ENCODE results near the gene TMEM88. TPM values are rescaled to one million over a fixed set of nuclear protein-coding genes. Genes with fewer than 3 reads are reported as not detected.

Gene TMEM88
- total RNA-seq, 4 donors from 2014 or later, result 6.5 to 41.6 (median 29.6) TPM

DNA sequence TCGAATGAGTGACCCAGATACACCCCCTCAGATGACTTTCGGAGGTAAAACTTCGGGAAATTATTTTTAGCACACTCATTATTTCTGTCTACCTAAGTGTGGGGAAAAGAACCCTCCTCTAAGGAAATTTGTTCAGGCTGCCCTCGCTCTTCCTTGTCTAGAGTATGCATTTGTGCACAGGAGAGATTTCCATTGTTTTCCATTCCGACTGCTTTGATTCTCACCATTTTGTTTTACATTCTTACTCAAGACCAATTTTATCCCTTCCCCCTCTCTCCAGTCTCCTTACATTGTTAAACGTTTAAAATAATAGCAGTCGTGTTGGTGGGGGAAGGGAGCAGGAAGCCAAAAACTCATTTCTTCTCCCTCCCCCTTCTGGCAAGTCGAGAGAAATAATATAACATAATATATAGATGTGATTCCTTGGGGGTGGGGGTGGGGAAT is 32.2 kb downstream of the TMEM88 start:
- H3K36me3 ChIP-seq, result peaks cover 0 to 15% of the 10 kb centered on the region in 2 donors
- peaks cover 6 to 81% (median 43%) of the 10 kb centered on the region in 3 donors for H3K4me1 ChIP-seq
- H3K27ac ChIP-seq, result peak overlapping the region; percentile 59 to 97 (median 91)
- 4 to 6% methylated on average over 8 of the region's 8 CpGs for WGBS, 2 donors (ENCODE audit: low coverage in 1 of 2)
- TF ChIP-seq, protein P1, sequence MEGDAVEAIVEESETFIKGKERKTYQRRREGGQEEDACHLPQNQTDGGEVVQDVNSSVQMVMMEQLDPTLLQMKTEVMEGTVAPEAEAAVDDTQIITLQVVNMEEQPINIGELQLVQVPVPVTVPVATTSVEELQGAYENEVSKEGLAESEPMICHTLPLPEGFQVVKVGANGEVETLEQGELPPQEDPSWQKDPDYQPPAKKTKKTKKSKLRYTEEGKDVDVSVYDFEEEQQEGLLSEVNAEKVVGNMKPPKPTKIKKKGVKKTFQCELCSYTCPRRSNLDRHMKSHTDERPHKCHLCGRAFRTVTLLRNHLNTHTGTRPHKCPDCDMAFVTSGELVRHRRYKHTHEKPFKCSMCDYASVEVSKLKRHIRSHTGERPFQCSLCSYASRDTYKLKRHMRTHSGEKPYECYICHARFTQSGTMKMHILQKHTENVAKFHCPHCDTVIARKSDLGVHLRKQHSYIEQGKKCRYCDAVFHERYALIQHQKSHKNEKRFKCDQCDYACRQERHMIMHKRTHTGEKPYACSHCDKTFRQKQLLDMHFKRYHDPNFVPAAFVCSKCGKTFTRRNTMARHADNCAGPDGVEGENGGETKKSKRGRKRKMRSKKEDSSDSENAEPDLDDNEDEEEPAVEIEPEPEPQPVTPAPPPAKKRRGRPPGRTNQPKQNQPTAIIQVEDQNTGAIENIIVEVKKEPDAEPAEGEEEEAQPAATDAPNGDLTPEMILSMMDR (IDR thresholded peaks at IDR 0.05), result no peak
- TF ChIP-seq POLR2AphosphoS5 (IDR thresholded peaks at IDR 0.05), result no peak
- ATAC-seq, result no peak
- H3K27me3 ChIP-seq, result no peaks in the 10 kb centered on the region
- H3K4me3 ChIP-seq, result peak overlapping the region; percentile 4 to 67
- no peaks in the 10 kb centered on the region for H3K9me3 ChIP-seq

DNA sequence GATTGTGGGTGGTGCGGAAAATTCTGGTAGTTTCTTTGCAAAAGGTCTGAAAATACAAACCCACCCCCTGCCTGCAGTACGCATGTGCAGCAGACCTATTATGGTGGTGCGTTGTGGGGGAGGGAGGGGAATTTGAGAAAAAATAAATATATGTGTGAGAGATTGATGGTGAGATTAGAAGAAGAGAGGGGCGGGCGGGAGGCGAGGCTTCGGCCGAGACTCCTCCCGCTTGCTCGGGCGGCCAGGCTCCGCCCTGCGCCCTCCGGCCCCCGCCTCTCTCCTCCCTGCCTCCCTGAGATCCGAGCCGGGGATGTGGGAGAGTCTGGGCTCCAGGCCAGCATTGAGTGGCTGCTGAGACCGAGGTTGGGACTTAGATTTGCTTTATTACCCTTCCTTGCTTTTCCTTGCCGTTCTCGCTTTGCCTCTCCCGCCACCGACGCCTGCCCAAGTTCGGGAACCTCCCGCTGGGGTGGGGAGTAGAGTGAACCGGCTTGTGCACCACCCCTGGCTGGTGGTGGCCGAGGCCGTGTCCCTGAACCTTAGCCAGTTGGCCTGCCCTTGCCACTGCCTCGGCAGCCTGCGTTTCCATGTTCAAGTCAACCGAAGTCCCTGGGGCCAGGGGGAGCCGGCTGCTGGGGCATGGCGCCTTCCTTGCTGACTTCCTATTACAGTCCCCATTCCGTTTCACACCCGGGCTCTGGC is 32.8 kb downstream of the TMEM88 start:
- Histone ChIP-seq H3K9me3 (no peaks in the 10 kb centered on the region), H3K4me1 (peaks cover 6 to 75% (median 41%) of the 10 kb centered on the region in 3 donors), H3K4me3 (peak overlapping the region; percentile 4 to 67), H3K27me3 (no peaks in the 10 kb centered on the region), H3K36me3 (peaks cover 0 to 19% of the 10 kb centered on the region in 2 donors), H3K27ac (peak overlapping the region; percentile 30 to 97 (median 91))
- peak; percentile 89 for ATAC-seq
- TF ChIP-seq POLR2AphosphoS5 (IDR thresholded peaks at IDR 0.05) (peak; percentile 53), EP300 (IDR thresholded peaks at IDR 0.05) (no peak), POLR2A (IDR thresholded peaks at IDR 0.05) (peak; percentile 7 to 17)
- TF ChIP-seq, protein P1 (IDR thresholded peaks at IDR 0.05), result no peak
- 1 to 5% methylated on average over 3 to 21 of the region's 35 CpGs for WGBS, 2 donors (ENCODE audit: low coverage in 1 of 2)

DNA sequence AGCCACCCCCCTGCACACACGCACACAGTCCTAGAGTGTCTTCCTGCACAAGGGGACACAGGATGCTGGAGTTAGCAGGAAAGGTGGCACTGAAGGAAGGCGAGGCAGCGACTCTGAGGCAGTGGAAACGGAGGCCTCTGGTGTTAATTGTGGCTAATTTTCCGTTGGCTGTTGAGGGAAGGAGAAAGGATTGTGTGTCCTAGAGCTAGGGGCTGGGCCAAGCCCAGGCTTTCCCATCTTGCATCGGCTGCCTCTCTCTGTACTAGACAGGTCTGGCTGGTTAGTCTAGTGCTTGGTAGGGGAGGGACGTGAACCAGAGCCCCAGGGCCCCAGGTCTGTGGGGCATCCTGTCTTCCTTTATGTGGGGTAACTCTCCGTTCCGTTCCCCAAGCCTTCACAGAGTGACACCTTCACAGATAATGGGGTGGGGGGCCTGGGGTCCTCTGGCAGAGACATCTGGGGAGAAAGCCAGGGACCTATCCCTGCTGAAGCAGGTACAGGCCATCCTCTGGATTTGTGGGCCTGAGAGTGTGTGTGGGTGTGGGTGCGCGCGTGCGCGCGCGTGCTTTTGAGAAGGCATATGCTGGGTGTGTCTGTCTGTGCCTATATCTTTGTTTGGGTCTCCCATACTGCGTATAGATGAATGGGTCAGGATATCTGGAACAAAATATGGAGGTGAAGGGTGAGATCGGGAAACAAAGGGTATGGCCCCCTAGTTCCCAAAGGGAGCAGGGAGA is 33.5 kb downstream of the TMEM88 start, which contains the start of gene CHD3:
TSS of gene CHD3 (plus strand) at position 606 of the 737 bp plus-strand sequence. CDS start 212 bp downstream, outside the sequence.
- peaks cover 0 to 26% of the 10 kb centered on the region in 2 donors for H3K36me3 ChIP-seq
- TF ChIP-seq POLR2AphosphoS5 (IDR thresholded peaks at IDR 0.05) (no peak), POLR2A (IDR thresholded peaks at IDR 0.05) (peak in 1 of 2 donors; percentile 5), EP300 (IDR thresholded peaks at IDR 0.05) (no peak)
- H3K9me3 ChIP-seq, result no peaks in the 10 kb centered on the region
- peak; percentile 29 for ATAC-seq
- H3K4me3 ChIP-seq, result peak within 1 kb of the TSS; percentile 4 to 67
- H3K27me3 ChIP-seq, result no peaks in the 10 kb centered on the region
- H3K27ac ChIP-seq, result peak within 1 kb of the TSS; percentile 30 to 97 (median 91)
- WGBS, 2 donors (ENCODE audit: low coverage in 1 of 2), result 18 to 36% methylated on average over 1 to 12 of the region's 18 CpGs
- H3K4me1 ChIP-seq, result peaks cover 6 to 68% (median 39%) of the 10 kb centered on the region in 3 donors

DNA sequence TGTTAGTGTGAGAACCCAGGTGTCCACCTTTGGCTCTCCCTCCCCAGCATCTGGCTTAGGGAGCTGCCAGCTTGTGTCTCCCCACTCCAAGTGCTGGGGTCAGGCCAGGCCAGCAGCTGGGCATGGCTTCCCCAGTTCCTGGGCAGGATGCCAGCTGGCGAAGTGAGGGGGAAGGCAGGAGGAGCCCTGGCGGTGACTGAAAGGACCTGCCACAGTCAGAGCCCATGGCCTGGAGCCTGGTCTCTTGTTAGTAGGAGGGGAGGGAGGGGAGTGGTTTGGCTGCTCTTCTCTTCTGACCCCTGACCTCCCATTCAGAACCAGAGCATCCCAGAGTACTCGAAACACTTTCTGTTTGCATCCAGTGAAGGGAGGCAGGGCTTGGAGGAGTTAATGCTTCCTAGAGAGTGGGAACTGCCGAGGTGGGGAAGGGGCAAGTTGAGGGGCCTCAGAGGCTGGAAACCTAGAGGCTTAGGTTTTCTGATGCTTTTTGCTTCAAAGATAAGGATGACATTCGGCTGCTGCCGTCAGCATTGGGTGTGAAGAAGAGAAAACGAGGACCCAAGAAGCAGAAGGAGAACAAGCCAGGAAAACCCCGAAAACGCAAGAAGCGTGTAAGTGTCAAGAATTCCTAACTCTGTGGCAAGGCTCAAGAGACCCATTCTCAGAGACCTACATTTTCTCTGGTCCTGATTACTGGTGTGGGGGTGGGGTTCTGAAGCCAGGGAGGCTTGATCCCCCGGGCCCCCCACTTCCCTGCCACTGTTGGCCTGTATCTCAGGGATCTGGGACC is 34.5 kb downstream of the TMEM88 start:
- Histone ChIP-seq H3K4me1 (peaks cover 6 to 59% (median 39%) of the 10 kb centered on the region in 3 donors), H3K36me3 (peaks cover 0 to 36% of the 10 kb centered on the region in 2 donors), H3K9me3 (no peaks in the 10 kb centered on the region), H3K4me3 (peak overlapping the region in 1 of 2 donors; percentile 26), H3K27me3 (no peaks in the 10 kb centered on the region), H3K27ac (peak overlapping the region; percentile 30 to 97 (median 91))
- ATAC-seq, result peak; percentile 79
- peak; percentile 99 for TF ChIP-seq POLR2AphosphoS5 (IDR thresholded peaks at IDR 0.05)
- TF ChIP-seq POLR2A (IDR thresholded peaks at IDR 0.05), result no peak
- TF ChIP-seq EP300 (IDR thresholded peaks at IDR 0.05), result no peak
- TF ChIP-seq, protein P1 (IDR thresholded peaks at IDR 0.05), result peak in 3 of 4 experiments; percentile 55 to 84 (median 79)
- 12 to 17% methylated on average over 7 of the region's 11 CpGs for WGBS, 2 donors (ENCODE audit: low coverage in 1 of 2)

Measured in gastroesophageal sphincter (tissue), 4 donors.